ENCODE measurements around the gene TSPAN14.

The TSPAN14 gene

DNA sequence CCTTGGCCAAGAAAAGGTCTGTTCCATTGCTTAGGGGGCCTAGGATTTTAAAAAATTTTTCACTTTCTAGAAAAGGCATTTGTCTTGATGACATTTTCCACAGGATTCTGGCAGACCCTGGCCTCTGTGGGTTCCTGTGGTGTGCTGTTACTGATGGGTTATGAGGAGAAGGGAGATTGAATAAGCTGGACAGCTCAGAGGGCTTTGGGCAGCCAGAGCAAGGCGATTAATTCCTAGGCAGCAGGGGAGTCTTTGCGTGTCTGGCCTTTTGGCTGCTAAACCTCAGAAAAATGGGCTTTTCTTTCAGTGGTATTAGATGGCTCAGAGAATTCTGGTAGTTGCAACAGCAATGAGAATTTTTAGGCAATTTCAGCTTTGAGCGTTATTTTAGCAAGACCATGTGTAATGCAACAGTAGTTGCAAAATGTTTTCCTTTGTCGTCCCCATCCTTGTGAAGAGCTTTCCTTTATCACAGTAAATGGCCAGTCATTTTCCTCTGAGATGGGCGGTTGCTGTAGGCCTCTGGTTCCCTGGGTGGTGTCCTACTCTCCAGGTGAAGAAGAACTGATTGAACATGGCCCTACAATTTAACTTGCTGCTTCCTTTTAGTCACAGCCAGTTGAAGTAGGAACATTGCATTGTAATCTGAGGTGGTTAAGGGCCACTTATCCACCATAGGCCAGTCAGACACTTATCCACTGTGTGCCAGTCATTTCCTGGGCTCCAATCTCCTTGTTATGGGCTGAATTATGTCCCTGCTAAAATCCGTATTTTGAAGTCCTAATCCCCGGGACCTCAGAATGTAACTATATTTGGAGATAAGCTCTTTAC lies 126.7 kb downstream of the TSPAN14 start:
- DNase-seq (ENCODE audit: insufficient read length, low spot score) (no peak), FAIRE-seq (no peak)

DNA sequence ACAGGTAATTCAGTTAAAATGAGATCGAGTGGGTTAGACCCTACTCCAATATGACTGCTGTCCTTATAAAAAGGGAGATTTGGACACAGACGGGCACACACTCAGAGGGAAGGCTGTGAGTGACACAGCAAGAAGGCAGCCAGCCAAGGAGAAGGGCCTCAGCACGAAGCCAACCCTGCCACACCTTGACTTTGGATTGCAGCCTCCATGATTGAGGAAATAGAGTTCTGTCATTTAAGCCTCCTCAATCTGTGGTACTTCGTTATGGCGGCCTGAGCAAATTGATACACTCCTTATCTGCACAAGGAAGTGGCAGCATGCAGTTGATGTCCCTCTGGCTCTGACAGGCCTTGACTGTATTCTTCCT lies 127.3 kb downstream of the TSPAN14 start:
- DNase-seq (ENCODE audit: insufficient read length, low spot score) (no peak), FAIRE-seq (no peak)

DNA sequence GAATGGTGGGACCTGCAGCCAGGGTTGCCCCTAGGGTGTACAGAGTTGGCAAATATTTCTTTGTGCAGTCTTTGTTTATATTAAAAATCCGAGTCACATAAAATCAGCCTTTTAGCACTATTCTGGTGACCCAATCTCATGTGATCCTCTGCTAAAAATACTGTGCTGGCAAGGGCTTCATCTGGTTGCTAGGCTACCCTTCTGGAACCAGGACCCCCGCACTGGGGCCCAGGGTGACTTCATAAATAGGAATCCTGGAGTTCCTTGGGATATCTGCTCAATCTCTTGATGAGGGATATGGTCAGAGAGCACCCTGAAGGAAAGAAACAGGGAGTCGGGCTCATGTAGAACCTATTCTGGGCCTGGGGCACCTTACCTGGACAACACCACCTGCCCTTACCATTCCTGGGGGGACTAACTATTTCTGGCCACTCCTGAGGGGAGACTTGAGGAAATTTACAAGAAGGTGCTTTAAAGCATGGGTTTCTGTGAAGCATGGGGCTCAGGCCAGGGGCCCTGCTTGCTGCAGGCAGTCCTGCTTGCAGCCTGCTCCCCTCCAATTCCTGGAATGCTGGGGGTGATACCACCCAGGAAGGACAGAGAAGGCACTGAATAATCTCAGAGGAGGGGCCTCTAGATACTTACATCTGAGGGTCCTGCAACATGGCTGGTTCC lies 128.3 kb downstream of the TSPAN14 start:
- DNase-seq (ENCODE audit: insufficient read length, low spot score) (no peak), FAIRE-seq (no peak)
